GM18508 (cell line): ENCODE data around the gene PALS1.
"Not testable (repeated sequence)": the region's sequence is repeated elsewhere in the genome, so short reads cannot be mapped to it uniquely, and the experiment has no call there.

Experiments
- ATAC-seq: cut with Tn5 transposase; IDR thresholded peaks from one replicate; pipeline ENCODE4 v1.9.1; 2021; ENCODE audit warnings: moderate number of reproducible peaks; ENCODE audit not compliant: insufficient read depth, unreplicated experiment

PALS1 gene

DNA sequence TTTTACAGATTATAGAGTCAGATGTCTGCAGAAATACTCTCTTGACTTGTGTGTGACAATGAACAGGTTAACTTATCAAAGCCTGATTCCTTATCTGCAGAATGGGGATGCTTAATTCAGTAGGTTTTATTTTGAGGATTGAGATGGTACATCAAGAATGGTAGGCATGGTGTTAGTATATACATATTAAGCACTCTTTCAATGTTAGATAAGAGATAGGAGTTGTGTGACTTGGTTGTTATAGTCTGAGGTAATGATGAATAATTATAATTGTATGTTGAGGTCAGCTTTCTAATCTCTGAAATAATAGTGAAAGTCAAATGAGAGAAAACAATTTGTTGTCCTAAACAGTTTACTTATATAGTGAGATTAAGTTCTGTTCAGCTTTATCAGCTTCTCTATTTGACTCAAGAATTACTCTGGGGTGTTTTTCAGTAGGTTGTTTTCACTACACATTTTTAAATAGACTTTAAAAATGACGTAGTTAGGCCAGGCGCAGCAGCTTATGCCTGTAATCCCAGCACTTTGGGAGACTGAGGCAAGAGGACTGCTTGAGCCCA is 11.9 kb downstream of the PALS1 start:
- no peak for ATAC-seq

DNA sequence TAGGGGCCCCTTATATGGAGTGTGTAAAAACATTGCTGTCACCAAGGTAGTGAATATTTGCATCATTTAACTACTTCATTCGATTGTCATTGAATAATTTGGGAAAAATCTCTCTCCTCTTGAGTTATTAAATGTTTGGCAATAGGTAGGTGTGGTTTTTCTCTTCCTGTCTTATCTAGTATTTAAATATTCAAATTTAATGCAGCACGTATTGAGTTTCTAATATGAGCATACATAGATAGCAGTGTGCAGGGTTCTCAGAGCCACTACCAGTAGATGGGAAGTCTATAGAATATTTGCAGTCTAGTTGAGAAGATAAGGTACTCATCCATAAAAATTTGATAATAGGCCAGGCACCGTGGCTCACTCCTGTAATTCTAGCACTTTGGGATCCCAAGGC is 16.7 kb downstream of the PALS1 start:
- ATAC-seq: no peak

DNA sequence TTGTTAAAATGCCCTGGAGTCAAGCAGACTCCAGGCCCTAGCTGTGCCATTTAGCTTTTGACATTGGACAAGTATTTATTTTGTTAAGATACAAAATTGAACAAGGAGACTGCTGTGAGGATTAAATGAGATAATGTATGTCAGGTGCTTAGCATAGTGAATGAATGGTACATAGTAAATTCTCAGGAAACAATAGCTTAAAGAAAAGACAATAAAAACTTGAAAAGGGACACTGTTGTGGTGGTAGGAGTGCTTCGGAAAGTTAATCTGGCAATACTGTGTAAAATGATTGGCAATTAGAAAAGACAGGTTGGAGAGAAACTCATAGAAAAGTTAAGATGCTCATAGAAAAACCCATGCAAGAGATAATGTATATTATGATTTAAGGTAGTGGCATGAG is 19.7 kb downstream of the PALS1 start:
- no peak for ATAC-seq

DNA sequence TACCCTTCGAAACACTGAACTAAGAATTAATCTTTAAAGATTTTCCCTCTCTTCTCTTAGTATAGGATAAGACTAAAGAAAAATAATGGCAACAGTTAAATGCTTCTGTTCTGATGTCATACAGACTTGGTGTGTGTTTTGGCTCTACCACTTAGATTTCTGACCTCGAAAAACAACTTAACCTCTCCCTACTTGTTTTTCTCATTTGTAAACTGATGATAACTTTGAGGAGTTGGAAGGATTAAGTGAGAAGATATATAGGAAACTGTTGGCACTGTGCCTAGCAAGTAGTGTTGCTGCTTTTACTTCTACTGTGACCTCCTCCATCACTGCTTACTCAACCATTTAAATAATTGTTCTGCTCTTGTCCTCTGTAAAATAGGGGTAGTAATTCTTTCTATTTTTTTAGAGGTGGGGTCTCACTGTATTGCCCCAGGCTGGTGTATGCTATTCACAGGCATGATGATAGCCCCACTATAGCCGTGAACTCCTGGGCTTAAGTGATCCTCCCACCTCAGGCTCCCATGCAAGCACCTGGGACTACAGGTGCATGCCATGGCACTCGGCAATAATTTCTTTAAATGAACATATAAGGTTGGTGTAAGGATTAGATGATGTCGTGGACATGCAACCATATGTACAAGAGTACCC is 22.4 kb downstream of the PALS1 start:
- no peak for ATAC-seq

DNA sequence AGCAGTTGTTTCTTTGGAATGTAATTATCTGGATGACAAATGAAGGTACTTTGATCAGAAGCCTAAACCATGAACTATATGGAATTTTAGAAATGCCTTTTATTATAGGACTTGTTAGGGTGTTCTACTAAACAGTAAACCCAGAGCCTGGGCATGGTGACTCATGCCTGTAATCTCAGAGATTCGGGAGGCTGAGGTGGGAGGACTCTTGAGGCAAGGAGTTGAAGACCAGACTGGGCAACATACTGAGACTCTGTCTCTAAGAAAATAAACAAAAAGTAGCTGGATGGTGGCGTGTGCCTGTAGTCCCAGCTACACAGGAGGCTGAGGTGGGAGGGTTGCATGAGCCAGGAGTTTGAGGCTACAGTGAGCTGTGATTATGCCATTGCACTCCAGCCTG is 23.9 kb downstream of the PALS1 start:
- no peak for ATAC-seq

DNA sequence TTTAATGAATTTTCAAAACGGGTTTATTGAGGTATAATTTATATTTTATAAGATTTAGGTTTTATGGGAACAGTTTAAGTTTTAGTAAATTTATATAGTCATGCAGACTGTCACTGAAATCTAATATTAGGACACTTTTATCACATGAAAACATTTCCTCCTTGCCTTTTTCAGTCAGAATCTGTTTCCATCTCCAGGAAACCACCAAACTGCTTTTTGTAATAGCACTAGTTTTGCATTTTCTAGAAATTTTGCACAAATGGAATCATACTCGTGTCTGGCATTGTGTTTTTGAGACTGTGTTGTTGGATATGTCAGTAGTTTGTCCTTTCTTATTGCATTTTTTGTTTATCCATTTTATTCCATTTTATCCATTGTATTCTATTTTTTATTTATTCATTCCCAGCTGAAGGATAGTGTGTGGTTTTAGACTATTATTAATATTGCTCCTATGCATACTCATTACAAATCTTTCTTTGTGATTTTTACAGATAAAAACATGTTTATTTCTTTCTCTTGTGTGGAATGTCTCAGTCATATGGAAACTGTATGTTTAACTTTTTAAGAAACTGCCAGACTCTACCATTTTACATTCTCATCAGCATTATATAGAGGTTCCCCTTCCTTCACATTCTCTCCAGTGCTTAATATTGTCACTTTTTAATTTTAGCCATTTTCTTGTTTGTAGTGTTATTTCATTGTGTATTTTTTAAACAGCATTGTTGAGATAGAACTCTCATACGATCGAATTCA is 26.5 kb downstream of the PALS1 start:
- ATAC-seq: no peak

DNA sequence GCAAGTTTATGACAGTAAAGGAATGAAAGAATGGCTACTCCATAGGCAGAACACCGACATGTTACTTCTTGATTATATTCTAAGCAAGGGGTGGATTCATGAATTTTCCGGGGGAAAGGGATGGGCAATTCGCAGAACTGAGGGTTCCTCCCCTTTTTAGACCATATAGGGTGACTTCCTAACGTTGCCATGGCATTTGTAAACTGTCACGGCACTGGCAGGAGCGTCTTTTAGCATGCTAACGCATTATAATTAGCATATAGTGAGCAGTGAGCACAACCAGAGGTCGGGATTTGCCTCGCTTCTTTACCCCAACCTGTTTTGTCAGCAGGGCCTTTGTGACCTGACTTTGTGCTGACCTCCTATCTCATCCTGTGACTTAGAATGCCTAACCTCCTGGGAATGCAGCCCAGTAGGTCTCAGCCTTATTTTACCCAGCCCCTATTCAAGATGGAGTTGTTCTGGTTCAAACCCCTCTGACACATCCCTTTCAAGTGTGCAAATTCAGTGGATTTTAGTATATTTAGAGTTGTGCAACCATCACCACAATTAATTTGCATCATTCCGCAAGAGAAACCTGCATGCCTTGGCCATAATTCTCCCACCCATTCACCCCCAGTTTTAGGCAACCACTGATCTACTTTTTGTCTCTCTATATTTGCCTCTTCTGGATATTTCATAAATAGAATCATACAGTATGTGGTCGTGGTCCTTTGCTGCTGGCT is 27.4 kb downstream of the PALS1 start:
- no peak for ATAC-seq

DNA sequence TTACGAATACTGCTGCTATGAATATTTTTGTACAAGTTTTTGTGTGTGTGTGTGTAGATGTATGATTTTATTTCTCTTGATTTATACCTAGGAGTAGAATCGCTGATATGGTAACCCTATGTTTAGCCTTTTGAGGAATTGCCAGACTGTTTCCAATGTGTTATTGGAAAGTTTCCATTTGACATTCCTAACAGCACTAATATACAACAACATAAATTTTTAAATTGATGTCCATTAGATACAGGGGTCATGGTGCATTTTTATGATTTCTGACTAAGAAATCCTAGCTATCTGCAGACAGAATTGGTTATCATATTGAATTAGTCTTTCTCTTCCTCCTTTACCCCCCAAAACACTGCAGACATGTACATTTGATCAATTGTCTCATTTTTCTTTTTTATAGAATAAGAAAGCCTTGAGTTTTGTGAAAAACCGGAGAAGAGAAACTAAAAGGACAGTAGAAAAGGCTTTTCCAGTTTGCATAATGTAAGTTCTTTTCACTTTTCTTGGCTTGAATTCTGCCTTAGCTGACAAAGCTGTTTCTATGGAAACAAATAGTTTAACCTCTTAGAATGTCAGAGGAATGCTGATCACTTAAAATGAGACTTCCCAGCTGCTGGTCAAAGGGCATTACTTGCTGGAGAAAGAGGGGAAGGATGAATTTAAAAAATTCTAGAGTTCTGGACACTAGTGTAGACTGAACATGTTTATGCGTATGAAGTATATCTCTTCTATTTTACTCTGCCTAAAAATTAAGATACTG is 28.2 kb downstream of the PALS1 start:
- ATAC-seq: no peak

DNA sequence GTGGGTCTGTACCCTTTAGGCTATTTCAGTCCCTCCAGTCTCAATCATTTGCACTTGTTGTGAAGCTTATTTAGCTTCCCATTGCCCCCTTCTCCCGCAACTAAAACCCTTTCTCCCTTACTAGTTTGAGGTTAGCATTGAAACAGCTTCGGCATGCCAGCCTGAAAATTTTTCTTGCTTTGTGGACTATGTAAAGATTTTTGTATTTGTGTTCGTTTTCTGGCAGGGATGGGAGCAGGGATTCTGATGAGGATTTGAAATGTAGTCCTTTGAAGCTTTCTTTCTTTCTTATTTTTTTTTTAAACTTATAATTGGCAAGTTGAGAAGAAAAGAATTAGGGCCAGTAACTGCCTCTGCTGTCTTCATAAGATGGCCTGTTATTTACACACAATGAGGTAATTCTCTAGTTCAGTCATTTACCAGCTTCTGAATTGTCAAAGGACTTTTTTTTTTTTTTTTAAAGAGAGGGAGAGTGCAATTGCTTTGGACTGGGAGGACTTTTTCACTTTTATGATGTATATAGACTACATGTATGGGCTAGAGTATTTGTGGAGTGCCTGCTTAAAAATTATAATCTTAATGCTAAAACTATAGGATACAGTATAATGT is 29.0 kb downstream of the PALS1 start:
- no peak for ATAC-seq

DNA sequence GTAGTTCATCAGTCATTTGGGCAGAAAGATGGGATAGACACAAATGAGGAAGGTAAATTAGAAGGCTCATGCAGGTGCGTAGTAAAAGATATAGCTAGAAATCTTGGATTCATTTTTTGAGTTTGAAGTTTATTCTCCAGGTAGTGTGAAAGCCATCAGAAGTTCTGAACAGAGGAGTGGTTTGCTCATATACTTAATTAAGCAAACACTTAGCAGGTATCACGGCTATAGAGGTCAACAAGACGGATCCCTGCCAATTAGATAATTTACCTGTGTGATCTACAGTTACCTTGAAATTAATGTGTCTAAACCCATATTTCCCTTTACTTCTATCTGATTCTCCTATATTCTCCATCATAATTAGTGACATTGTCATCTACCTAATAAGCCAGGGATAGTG is 29.7 kb downstream of the PALS1 start:
- ATAC-seq: no peak

DNA sequence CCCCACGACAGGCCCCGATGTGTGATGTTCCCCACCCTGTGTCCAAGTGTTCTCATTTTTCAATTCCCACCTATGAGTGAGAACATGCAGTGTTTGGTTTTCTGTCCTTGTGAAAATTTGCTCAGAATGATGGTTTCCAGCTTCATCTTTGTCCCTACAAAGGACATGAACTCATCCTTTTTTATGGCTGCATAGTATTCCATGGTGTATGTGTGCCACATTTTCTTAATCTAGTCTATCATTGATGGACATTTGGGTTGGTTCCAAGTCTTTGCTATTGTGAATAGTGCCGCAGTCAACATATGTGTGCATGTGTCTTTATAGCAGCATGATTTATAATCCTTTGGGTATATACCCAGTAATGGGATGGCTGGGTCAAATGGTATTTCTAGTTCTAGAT is 32.0 kb downstream of the PALS1 start:
- ATAC-seq: not testable (repeated sequence)

DNA sequence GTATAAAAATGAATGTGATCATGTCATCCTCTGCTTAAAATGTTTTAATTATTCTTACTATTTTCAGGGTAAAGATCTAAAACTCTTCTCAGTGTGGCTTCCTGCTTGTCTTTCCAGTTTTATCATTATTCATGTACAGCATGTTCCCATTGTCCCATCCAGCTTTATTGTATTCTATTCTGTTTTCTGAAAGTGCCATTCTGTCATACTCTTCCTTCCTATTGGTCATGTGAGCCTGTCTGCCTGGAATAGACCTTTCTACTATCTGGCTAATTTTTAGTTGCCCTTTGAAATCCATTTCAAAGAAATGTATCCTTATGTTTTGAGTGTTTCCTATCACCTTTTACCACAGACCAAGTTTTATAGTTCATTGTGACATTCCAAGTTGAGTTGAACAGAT is 34.9 kb downstream of the PALS1 start:
- ATAC-seq: no peak

DNA sequence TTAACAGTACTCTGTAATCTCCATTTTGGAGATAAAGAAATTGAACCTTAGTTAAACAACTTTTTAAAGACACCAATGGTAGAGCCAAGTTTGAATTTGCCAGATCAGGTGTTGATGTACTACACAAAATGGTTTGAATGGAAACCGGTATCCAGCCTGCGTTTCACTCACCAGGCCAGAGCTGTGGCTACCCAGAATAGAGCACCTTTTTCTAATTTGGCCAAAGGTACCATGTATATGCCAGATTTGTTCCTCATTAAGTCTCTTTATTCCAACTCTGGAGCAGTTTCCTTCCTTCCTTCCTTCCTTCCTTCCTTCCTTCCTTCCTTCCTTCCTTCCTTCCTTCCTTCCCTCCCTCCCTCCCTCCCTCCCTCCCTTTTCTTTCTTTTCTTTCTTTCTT is 39.3 kb downstream of the PALS1 start:
- no peak for ATAC-seq

DNA sequence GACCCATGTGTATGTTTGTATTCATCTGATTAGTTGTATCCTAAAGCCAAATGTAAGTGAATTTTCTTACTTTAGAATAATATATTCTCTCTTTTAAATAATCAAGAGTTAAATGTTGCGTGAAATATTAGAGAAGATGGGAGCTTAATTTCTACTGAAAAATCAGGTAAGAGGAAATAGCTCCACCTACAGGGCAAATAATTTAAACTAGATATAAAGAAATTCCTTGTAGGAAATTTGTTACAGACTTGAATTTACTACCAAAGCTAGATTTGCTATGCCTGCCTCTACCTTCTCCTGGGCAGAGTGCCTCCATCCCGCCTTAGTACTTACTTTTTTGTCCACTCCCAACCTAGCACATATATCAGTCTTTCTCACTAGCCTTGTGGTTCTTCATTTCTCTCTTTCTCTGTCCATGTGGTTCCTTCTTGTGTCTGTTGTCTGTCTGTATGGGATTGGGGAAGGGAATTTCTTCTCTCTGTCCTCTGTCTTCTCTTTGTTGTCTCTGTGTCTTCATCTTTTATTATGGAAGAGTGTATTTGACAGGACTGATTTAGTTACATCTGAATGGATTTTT is 44.7 kb downstream of the PALS1 start:
- no peak for ATAC-seq
